Left renal pelvis (tissue), 4 donors: Measurements from ENCODE around the gene DUSP21. TPM values are rescaled to one million over a fixed set of nuclear protein-coding genes. Genes with fewer than 3 reads are reported as not detected.
"Not testable (repeated sequence)": the region's sequence is repeated elsewhere in the genome, so short reads cannot be mapped to it uniquely, and the experiment has no call there.

Experiments
- DNase-seq, 4 donors: peaks; one replicate each; pipeline ENCODE4 v3.0.0-alpha.2; 2013; ENCODE audit warnings: low read depth in 4 of 4, low spot score in 3 of 4
- polyA plus RNA-seq, 4 donors: library from polyadenylated mRNA; unstranded; fragments of 120-200 nt; gene quantifications; one replicate each; pipeline ENCODE4 v1.2.1, GENCODE V29; 2013; ENCODE audit not compliant: insufficient read length in 4 of 4

The DUSP21 gene
- not detected for polyA plus RNA-seq

- no peak for DNase-seq
Measured at GRCh38 chrX:44843753-44844152, at the start of gene DUSP21. Gene DUSP21, plus strand, starts transcription at chrX:44844021. Its CDS starts 112 bp downstream, at chrX:44844133.

GRCh38 chrX:44795945-44796450 is 47.8 kb upstream of the DUSP21 start:
- no peak for DNase-seq

GRCh38 chrX:44802613-44803012 is 41.2 kb upstream of the DUSP21 start:
- DNase-seq: no peak

- no peak for DNase-seq
Measured at GRCh38 chrX:44815681-44816080, 28.1 kb upstream of the DUSP21 start.

GRCh38 chrX:44816367-44816766 is 27.5 kb upstream of the DUSP21 start:
- no peak for DNase-seq

GRCh38 chrX:44817029-44817428 is 26.8 kb upstream of the DUSP21 start:
- no peak for DNase-seq

GRCh38 chrX:44822601-44823000 is 21.2 kb upstream of the DUSP21 start:
- no peak for DNase-seq

GRCh38 chrX:44823193-44823592 is 20.6 kb upstream of the DUSP21 start:
- not testable (repeated sequence) for DNase-seq

GRCh38 chrX:44828008-44828605 is 15.7 kb upstream of the DUSP21 start:
- no peak for DNase-seq

GRCh38 chrX:44829832-44830231 is 14.0 kb upstream of the DUSP21 start:
- no peak for DNase-seq

- DNase-seq: no peak
Measured at GRCh38 chrX:44842550-44843317, 1.1 kb upstream of the DUSP21 start.

GRCh38 chrX:44843318-44843702 is 511 bp upstream of the DUSP21 start:
- no peak for DNase-seq

GRCh38 chrX:44844204-44844603 is 383 bp downstream of the DUSP21 start:
- no peak for DNase-seq

- not testable (repeated sequence) for DNase-seq
Measured at GRCh38 chrX:44850891-44851290, 7.1 kb downstream of the DUSP21 start.

- DNase-seq: no peak
Measured at GRCh38 chrX:44871114-44871645, 27.4 kb downstream of the DUSP21 start.

- DNase-seq: no peak
Measured at GRCh38 chrX:44871931-44872820, 28.4 kb downstream of the DUSP21 start.

GRCh38 chrX:44872821-44873414 is 29.1 kb downstream of the DUSP21 start, which contains the start of gene KDM6A:
Gene KDM6A, plus strand, starts transcription at chrX:44873188. Its CDS starts 364 bp downstream, at chrX:44873552.
- DNase-seq: peak; percentile 82 to 90 (median 87)

- DNase-seq: no peak
Measured at GRCh38 chrX:44873415-44874276, 29.8 kb downstream of the DUSP21 start.
